CD4-positive, CD25-positive, alpha-beta regulatory T cell (primary cell): ENCODE measurements around the gene LUZP2. TPM values are rescaled to one million over a fixed set of nuclear protein-coding genes. Genes with fewer than 3 reads are reported as not detected.

Experiments
- ATAC-seq, 2 donors: fragments of 150-1000 bp; cut with Tn5 transposase; one replicate each; pipeline ENCODE4 v1.10.0; 2021; ENCODE audit warnings: low read depth in 2 of 2, moderate number of reproducible peaks in 2 of 2, moderate library complexity in 1 of 2
- DNase-seq, 3 donors: peaks; one replicate each; pipeline versions ENCODE4 v3.0.0 to v3.0.0-alpha.2; 2012 to 2022; ENCODE audit warnings: mixed read lengths in 1 of 3
- H3K27ac ChIP-seq: one replicate; pipeline ENCODE4 v1.7.0; 2013; ENCODE audit warnings: mild to moderate bottlenecking, low read length; ENCODE audit not compliant: insufficient read depth, poor library complexity, severe bottlenecking
- H3K27me3 ChIP-seq: one replicate; pipeline ENCODE4 v1.7.0; 2013; ENCODE audit warnings: low read length; ENCODE audit not compliant: control insufficient read depth, insufficient read depth
- H3K36me3 ChIP-seq: one replicate; pipeline ENCODE4 v1.7.0; 2013; ENCODE audit warnings: mild to moderate bottlenecking, low read length, moderate library complexity; ENCODE audit not compliant: control insufficient read depth, insufficient read depth
- H3K4me1 ChIP-seq: 2 replicates; pipeline ENCODE4 v1.7.0; 2013; ENCODE audit warnings: mild to moderate bottlenecking, low read length; ENCODE audit not compliant: insufficient read depth, control insufficient read depth, poor library complexity, severe bottlenecking
- H3K4me3 ChIP-seq: one replicate; pipeline ENCODE4 v1.7.0; 2013; ENCODE audit warnings: low read depth, mild to moderate bottlenecking, low read length, moderate library complexity
- H3K9me3 ChIP-seq, 2 experiments: 1 replicate in 1 of 2; 2 replicates in 1 of 2; pipeline ENCODE4 v1.7.0; 2013; ENCODE audit warnings: low read length in 2 of 2, mild to moderate bottlenecking in 1 of 2, moderate library complexity in 1 of 2; ENCODE audit not compliant: control insufficient read depth in 2 of 2
- H3K27ac Mint-ChIP-seq, 3 donors: one replicate each; pipeline ENCODE4 v1.8.0; 2020 to 2022; ENCODE audit warnings: mild to moderate bottlenecking in 3 of 3, mixed read lengths in 3 of 3, moderate library complexity in 2 of 3
- H3K27me3 Mint-ChIP-seq: one replicate; pipeline ENCODE4 v1.8.0; 2022; ENCODE audit warnings: mild to moderate bottlenecking, mixed read lengths
- H3K36me3 Mint-ChIP-seq: one replicate; pipeline ENCODE4 v1.8.0; 2020; ENCODE audit warnings: mixed read lengths
- H3K4me1 Mint-ChIP-seq, 4 donors: one replicate each; pipeline ENCODE4 v1.8.0; 2020 to 2022; ENCODE audit warnings: mixed read lengths in 4 of 4, mild to moderate bottlenecking in 1 of 4
- H3K4me3 Mint-ChIP-seq, 4 donors: one replicate each; pipeline ENCODE4 v1.8.0; 2020 to 2022; ENCODE audit warnings: mild to moderate bottlenecking in 4 of 4, mixed read lengths in 4 of 4, moderate library complexity in 3 of 4
- H3K9me3 Mint-ChIP-seq, 7 donors: one replicate each; pipeline ENCODE4 v1.8.0; 2020 to 2022; ENCODE audit warnings: mixed read lengths in 7 of 7, mild to moderate bottlenecking in 3 of 7, moderate library complexity in 2 of 7
- polyA plus RNA-seq, 4 donors: library from polyadenylated mRNA; unstranded; fragments of 300-500 nt; fragmentation: Illumina TruSeq; gene quantifications; one replicate each; pipeline ENCODE4 v1.2.3, GENCODE V29; 2021
- total RNA-seq: library from RNA; stranded (reverse); gene quantifications from one replicate; pipeline ENCODE4 v1.2.3, GENCODE V29; 2022

Gene LUZP2
- total and polyA plus RNA-seq, 5 donors from 2014 or later: not detected

DNA sequence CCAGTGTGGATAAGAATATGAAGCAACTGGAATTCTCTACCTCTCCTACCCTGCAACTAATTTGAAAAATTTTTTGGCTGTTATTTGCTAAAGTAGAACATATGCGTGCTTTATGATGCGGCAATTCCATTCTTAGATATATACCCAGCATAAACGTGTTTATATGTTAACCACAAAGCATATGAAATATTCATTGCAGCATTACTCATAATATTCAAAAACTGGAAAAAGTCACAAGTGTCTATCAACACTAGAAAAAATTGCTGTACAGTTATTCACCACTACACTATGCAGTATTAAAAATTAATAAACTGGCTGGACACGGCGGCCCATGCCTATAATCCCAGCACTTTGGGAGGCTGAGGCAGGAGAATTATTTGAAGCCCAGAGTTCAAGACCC lies 226.4 kb downstream of the LUZP2 start:
- Mint-ChIP-seq H3K27ac (no peak overlapping the region), H3K36me3 (no peaks in the 10 kb centered on the region), H3K4me3 (no peak overlapping the region), H3K4me1 (no peaks in the 10 kb centered on the region), H3K27me3 (no peaks in the 10 kb centered on the region), H3K9me3 (peaks cover 0 to 20% (median 6%) of the 10 kb centered on the region in 7 donors)
- H3K27me3 ChIP-seq: no peaks in the 10 kb centered on the region
- H3K27ac ChIP-seq: no peak overlapping the region
- peaks cover 0 to 4% of the 10 kb centered on the region in 2 experiments for H3K9me3 ChIP-seq
- H3K36me3 ChIP-seq: no peaks in the 10 kb centered on the region
- H3K4me1 ChIP-seq: no peaks in the 10 kb centered on the region
- no peak overlapping the region for H3K4me3 ChIP-seq
- no peak for ATAC-seq
- DNase-seq: no peak

DNA sequence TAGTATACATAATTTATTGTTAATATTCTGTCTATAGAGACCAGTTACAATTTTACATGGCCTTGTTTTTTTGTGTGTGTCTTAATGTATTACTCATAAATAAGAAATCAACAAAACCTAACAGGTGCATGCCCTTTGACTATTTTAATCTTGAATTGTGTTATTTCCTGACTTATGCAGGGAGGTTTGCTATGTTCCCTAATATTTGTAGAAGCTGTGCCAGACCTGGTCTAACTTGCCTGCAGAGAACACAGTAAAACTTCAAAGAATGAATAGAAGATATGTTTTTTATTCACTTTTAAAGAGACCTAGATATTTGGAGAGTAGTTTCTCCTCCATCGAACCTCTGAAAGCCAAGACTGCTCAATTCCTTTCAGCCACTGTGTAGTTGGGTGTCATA lies 234.7 kb downstream of the LUZP2 start:
- Histone ChIP-seq H3K9me3 (peaks cover 0 to 4% of the 10 kb centered on the region in 2 experiments), H3K27ac (no peak overlapping the region), H3K36me3 (no peaks in the 10 kb centered on the region), H3K4me3 (no peak overlapping the region), H3K27me3 (no peaks in the 10 kb centered on the region), H3K4me1 (no peaks in the 10 kb centered on the region)
- H3K9me3 Mint-ChIP-seq: peaks cover 0 to 16% (median 11%) of the 10 kb centered on the region in 7 donors
- no peaks in the 10 kb centered on the region for H3K4me1 Mint-ChIP-seq
- H3K36me3 Mint-ChIP-seq: no peaks in the 10 kb centered on the region
- ATAC-seq (no peak), DNase-seq (no peak)
- no peak overlapping the region for H3K4me3 Mint-ChIP-seq
- no peak overlapping the region for H3K27ac Mint-ChIP-seq
- no peaks in the 10 kb centered on the region for H3K27me3 Mint-ChIP-seq

DNA sequence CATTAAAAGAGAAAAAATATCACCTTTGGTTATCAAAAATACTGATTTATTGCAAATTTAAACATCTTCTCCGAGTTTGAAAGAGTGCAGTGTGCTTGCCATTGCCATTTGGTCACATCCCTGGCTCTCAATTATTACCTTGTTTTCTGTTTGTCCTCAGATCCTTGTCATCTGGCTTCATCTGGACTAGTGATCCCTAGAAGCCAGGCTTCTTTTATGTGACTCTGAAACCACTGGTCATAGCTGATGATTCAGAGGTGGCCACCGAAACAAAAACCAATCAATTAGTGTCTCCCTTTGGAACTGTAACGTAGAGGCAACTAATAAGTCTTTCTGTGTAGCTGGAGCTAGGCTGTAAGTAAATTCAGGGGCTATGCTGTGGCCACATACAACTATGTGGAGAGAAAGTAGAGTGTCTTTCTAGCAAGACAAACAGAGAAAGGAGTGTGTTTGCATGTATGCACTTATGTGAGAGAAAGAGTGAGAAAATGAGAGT lies 237.9 kb downstream of the LUZP2 start:
- ATAC-seq: no peak
- Histone ChIP-seq H3K36me3 (no peaks in the 10 kb centered on the region), H3K27ac (no peak overlapping the region), H3K9me3 (peaks cover 0 to 3% of the 10 kb centered on the region in 2 experiments), H3K4me3 (no peak overlapping the region), H3K4me1 (no peaks in the 10 kb centered on the region), H3K27me3 (no peaks in the 10 kb centered on the region)
- Mint-ChIP-seq H3K9me3 (peaks cover 5 to 21% (median 8%) of the 10 kb centered on the region in 7 donors), H3K4me1 (no peaks in the 10 kb centered on the region), H3K4me3 (no peak overlapping the region), H3K27ac (no peak overlapping the region), H3K27me3 (no peaks in the 10 kb centered on the region), H3K36me3 (no peaks in the 10 kb centered on the region)
- no peak for DNase-seq

DNA sequence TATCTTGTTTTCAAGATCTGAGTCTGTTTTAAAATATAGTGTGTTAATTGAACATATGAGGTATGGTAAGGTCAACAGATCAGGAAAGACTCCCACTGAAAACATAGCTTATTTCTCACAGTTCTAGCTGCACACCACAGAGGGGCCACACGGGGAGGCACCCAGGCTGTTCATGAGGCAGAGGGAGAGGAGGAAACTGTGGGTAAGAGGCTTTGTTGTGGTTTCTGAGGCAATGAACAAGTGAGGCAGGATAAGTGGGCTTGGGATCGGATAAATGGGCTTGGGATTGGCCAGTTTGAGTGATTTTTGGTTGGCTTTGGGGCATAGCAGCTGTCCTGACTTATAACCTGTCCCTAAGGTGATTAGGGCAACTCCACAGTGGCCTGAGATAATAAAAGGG lies 242.1 kb downstream of the LUZP2 start:
- no peak overlapping the region for H3K27ac Mint-ChIP-seq
- no peak for DNase-seq
- no peaks in the 10 kb centered on the region for H3K36me3 Mint-ChIP-seq
- ATAC-seq: no peak
- Histone ChIP-seq H3K36me3 (no peaks in the 10 kb centered on the region), H3K27me3 (no peaks in the 10 kb centered on the region), H3K4me1 (no peaks in the 10 kb centered on the region), H3K9me3 (peaks cover 0 to 3% of the 10 kb centered on the region in 2 experiments), H3K27ac (no peak overlapping the region), H3K4me3 (no peak overlapping the region)
- H3K4me1 Mint-ChIP-seq: no peaks in the 10 kb centered on the region
- H3K4me3 Mint-ChIP-seq: no peak overlapping the region
- H3K27me3 Mint-ChIP-seq: no peaks in the 10 kb centered on the region
- H3K9me3 Mint-ChIP-seq: peaks cover 4 to 22% (median 8%) of the 10 kb centered on the region in 7 donors

DNA sequence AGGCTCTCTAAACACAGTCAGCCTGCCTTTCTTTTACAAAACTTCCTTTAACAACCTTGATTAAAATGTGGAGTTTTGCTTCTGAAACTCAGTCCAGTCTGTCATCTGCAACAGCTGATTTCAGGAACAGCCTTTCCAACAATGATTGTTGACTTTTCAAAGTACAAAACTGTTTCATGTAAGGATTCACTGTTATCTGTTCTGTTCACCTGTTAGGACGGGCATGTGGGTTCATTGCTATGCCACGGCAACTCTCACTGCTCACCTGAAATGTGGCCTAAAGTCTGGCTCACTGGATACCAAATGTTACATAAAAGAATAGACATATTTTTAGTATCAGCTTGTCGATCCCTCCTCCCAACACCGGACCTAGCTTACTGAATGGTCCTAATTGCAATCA lies 242.8 kb downstream of the LUZP2 start:
- Histone ChIP-seq H3K36me3 (no peaks in the 10 kb centered on the region), H3K9me3 (peaks cover 0 to 3% of the 10 kb centered on the region in 2 experiments), H3K4me1 (no peaks in the 10 kb centered on the region), H3K4me3 (no peak overlapping the region), H3K27ac (no peak overlapping the region), H3K27me3 (no peaks in the 10 kb centered on the region)
- no peak for ATAC-seq
- no peaks in the 10 kb centered on the region for H3K36me3 Mint-ChIP-seq
- no peak overlapping the region for H3K27ac Mint-ChIP-seq
- H3K27me3 Mint-ChIP-seq: no peaks in the 10 kb centered on the region
- no peak for DNase-seq
- H3K4me3 Mint-ChIP-seq: no peak overlapping the region
- no peaks in the 10 kb centered on the region for H3K4me1 Mint-ChIP-seq
- peaks cover 5 to 26% (median 7%) of the 10 kb centered on the region in 7 donors for H3K9me3 Mint-ChIP-seq

DNA sequence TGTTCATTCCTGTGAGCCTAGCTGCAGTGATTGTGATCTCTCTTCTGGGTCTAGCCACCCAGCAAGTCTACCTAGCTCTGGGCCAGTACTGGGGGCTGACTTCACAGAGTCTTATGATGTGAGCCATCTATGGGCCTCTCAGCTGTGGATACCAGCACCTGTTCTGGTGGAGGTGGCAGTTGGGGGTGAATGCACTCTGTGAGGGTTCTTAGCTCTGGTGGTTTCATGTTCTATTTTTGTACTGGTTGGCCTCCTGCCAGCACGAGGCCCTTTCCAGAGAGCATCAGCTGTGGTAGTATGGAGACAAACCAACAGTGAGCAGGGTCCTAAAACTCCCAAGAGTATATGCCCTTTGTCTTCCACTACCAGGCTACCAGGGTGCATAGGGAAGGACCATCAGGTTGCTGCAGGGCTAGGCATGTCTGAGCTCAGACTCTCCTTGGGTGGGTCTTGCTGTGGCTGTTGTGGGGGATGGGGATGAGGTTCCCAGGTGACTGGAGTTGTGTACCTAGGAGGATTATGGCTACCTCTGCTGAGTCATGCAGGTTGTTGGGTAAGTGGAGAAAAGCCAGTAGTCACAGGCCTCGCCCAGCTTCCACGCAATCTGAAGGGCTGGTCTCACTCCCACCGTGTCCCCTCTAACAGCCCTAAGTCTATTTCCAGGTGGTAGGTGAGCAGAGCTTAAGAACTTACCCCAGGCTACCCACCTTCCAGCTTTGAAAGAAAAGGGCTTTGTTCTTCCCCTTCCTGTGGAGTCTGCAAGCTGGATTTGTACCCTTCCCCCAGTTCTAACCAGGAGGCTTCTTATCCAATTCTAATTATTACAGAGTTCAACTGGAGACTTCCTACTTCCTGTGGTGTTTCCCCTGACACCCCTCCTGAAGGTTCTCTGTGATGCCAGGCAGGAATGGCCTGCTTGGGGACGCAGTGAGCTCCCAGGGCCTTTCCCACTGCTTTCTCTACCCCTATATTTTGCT lies 250.7 kb downstream of the LUZP2 start:
- H3K36me3 Mint-ChIP-seq: no peaks in the 10 kb centered on the region
- Histone ChIP-seq H3K27ac (no peak overlapping the region), H3K9me3 (peaks cover 2 to 12% of the 10 kb centered on the region in 2 experiments), H3K36me3 (no peaks in the 10 kb centered on the region), H3K27me3 (no peaks in the 10 kb centered on the region), H3K4me3 (no peak overlapping the region), H3K4me1 (no peaks in the 10 kb centered on the region)
- ATAC-seq (no peak), DNase-seq (no peak)
- no peak overlapping the region for H3K27ac Mint-ChIP-seq
- no peaks in the 10 kb centered on the region for H3K27me3 Mint-ChIP-seq
- peaks cover 3 to 30% (median 7%) of the 10 kb centered on the region in 7 donors for H3K9me3 Mint-ChIP-seq
- no peaks in the 10 kb centered on the region for H3K4me1 Mint-ChIP-seq
- no peak overlapping the region for H3K4me3 Mint-ChIP-seq

DNA sequence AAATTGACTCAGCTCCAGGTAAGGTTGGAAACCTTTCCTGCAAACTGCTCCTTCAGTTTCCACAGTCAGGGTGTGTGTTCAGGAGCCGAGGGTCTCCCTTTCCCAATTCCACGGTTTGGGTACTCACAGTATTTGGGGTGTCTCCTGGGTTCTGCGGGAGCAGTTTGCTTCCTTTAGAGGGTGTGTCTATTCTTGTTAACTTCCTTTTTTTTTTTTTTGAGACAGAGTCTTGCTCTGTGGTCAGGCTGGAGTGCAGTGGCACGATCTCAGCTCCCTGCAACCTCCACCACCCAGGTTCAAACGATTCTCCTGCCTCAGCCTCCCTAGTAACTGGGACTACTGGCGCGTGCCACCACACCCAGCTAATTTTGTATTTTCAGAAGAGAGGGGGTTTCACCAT lies 251.4 kb downstream of the LUZP2 start:
- Histone ChIP-seq H3K27ac (no peak overlapping the region), H3K4me3 (no peak overlapping the region), H3K9me3 (peaks cover 2 to 12% of the 10 kb centered on the region in 2 experiments), H3K27me3 (no peaks in the 10 kb centered on the region), H3K36me3 (no peaks in the 10 kb centered on the region), H3K4me1 (no peaks in the 10 kb centered on the region)
- Mint-ChIP-seq H3K27ac (no peak overlapping the region), H3K4me3 (no peak overlapping the region), H3K9me3 (peaks cover 4 to 30% (median 7%) of the 10 kb centered on the region in 7 donors), H3K36me3 (no peaks in the 10 kb centered on the region), H3K27me3 (no peaks in the 10 kb centered on the region), H3K4me1 (no peaks in the 10 kb centered on the region)
- ATAC-seq (no peak), DNase-seq (no peak)
